ENCODE measurements around the gene IFIT1B.

IFIT1B gene

DNA sequence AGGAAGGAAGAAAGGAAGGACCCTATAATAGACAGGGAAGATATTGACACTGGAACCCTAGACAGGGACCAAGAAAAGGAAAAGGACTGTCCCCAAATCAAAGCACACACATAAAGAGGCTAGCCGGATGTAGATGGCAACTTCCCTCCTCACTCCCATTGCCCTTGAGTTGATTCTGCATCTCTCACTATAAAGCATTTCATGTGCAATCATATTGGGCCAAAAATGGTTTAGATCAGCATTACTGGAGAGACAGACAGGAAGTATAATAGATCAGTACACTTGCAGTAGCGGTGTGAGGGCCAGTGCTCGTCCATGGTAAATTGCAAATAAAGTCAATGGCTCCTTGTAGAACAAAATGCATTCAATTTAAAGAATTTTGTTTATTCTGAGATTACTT lies 41.6 kb upstream of the IFIT1B start:
- TF ChIP-seq, protein P1, sequence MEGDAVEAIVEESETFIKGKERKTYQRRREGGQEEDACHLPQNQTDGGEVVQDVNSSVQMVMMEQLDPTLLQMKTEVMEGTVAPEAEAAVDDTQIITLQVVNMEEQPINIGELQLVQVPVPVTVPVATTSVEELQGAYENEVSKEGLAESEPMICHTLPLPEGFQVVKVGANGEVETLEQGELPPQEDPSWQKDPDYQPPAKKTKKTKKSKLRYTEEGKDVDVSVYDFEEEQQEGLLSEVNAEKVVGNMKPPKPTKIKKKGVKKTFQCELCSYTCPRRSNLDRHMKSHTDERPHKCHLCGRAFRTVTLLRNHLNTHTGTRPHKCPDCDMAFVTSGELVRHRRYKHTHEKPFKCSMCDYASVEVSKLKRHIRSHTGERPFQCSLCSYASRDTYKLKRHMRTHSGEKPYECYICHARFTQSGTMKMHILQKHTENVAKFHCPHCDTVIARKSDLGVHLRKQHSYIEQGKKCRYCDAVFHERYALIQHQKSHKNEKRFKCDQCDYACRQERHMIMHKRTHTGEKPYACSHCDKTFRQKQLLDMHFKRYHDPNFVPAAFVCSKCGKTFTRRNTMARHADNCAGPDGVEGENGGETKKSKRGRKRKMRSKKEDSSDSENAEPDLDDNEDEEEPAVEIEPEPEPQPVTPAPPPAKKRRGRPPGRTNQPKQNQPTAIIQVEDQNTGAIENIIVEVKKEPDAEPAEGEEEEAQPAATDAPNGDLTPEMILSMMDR (IDR thresholded peaks at IDR 0.05; ENCODE audit: low read depth, low read length, missing control alignments) = no peak
- H3K4me3 ChIP-seq (replicated peaks; ENCODE audit: low read depth, low read length) = no peak overlapping the region
- no peak for DNase-seq (ENCODE audit: extremely low read depth, low read depth)

- no peak for DNase-seq (ENCODE audit: extremely low read depth, low read depth)
- no peak overlapping the region for H3K4me3 ChIP-seq (replicated peaks; ENCODE audit: low read depth, low read length)
- TF ChIP-seq, protein P1 (IDR thresholded peaks at IDR 0.05; ENCODE audit: low read depth, low read length, missing control alignments) = no peak
These were observed 40.4 kb upstream of the IFIT1B start for GRCh38 chr10:89337484-89337883.

GRCh38 chr10:89338713-89339112 lies 39.1 kb upstream of the IFIT1B start:
- no peak for DNase-seq (ENCODE audit: extremely low read depth, low read depth)
- TF ChIP-seq, protein P1 (IDR thresholded peaks at IDR 0.05; ENCODE audit: low read depth, low read length, missing control alignments) = no peak
- H3K4me3 ChIP-seq (replicated peaks; ENCODE audit: low read depth, low read length) = no peak overlapping the region

DNA sequence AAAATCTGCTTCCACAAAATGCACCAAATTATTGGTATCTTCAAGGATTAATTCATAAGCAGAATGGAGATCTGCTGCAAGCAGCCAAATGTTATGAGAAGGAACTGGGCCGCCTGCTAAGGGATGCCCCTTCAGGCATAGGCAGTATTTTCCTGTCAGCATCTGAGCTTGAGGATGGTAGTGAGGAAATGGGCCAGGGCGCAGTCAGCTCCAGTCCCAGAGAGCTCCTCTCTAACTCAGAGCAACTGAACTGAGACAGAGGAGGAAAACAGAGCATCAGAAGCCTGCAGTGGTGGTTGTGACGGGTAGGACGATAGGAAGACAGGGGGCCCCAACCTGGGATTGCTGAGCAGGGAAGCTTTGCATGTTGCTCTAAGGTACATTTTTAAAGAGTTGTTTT lies 38.0 kb upstream of the IFIT1B start:
- TF ChIP-seq, protein P1 (IDR thresholded peaks at IDR 0.05; ENCODE audit: low read depth, low read length, missing control alignments) = no peak

GRCh38 chr10:89341649-89342048 lies 36.2 kb upstream of the IFIT1B start:
- no peak overlapping the region for H3K4me3 ChIP-seq (replicated peaks; ENCODE audit: low read depth, low read length)
- TF ChIP-seq, protein P1 (IDR thresholded peaks at IDR 0.05; ENCODE audit: low read depth, low read length, missing control alignments) = no peak
- no peak for DNase-seq (ENCODE audit: extremely low read depth, low read depth)

More for the DNA sequence above, 38.0 kb upstream of the IFIT1B start:
- no peak overlapping the region for H3K4me3 ChIP-seq (replicated peaks; ENCODE audit: low read depth, low read length)
- DNase-seq (ENCODE audit: extremely low read depth, low read depth) = no peak

- TF ChIP-seq, protein P1 (IDR thresholded peaks at IDR 0.05; ENCODE audit: low read depth, low read length, missing control alignments) = no peak
- H3K4me3 ChIP-seq (replicated peaks; ENCODE audit: low read depth, low read length) = no peak overlapping the region
- DNase-seq (ENCODE audit: extremely low read depth, low read depth) = no peak
These were observed 35.5 kb upstream of the IFIT1B start for GRCh38 chr10:89342206-89342958.
